GM12878 (cell line): ENCODE data around the gene RSRC1. TPM values are rescaled to one million over a fixed set of nuclear protein-coding genes. Genes with fewer than 3 reads are reported as not detected.

Experiments
- CHD4 ChIP-seq: fragments of 200-600 bp; sonication (generic); IDR thresholded peaks from 2 replicates; pipeline ENCODE4 v1.6.1; 2016; ENCODE audit warnings: mild to moderate bottlenecking
- EP300 ChIP-seq, 2 experiments: fragments of 150-350 bp in 1 of 2; IDR thresholded peaks; 2 replicates each; pipeline ENCODE4 v1.6.1; 2011 to 2012; ENCODE audit warnings: low read depth in 2 of 2, low read length in 2 of 2, borderline replicate concordance in 1 of 2, improper control_type of control experiment in 1 of 2, inconsistent platforms in 1 of 2; ENCODE audit not compliant: control insufficient read depth in 1 of 2
- FOXM1 ChIP-seq: IDR thresholded peaks from 2 replicates; pipeline ENCODE4 v1.6.1; 2012; ENCODE audit warnings: low read depth, mild to moderate bottlenecking, inconsistent platforms, low read length, moderate library complexity
- IRF5 ChIP-seq: fragments of 450-650 bp; IDR thresholded peaks from 2 replicates; pipeline ENCODE4 v1.6.1; 2017; ENCODE audit warnings: borderline replicate concordance
- KLF5 ChIP-seq: fragments of 450-650 bp; IDR thresholded peaks from 2 replicates; pipeline ENCODE4 v1.6.1; 2014; ENCODE audit warnings: mild to moderate bottlenecking; ENCODE audit not compliant: partially characterized antibody
- MEF2A ChIP-seq: IDR thresholded peaks from 2 replicates; pipeline ENCODE4 v1.6.1; 2011; ENCODE audit warnings: low read depth, mild to moderate bottlenecking, low read length, moderate library complexity; ENCODE audit not compliant: insufficient read depth
- NFYB ChIP-seq: IDR thresholded peaks from 2 replicates; pipeline ENCODE4 v1.6.1; 2011; ENCODE audit warnings: low read depth, mild to moderate bottlenecking, low read length, improper control_type of control experiment, moderate library complexity; ENCODE audit not compliant: insufficient read depth
- NKRF ChIP-seq: fragments of 450-650 bp; conservative IDR thresholded peaks from 2 replicates; pipeline ENCODE4 v1.6.1; 2017; ENCODE audit warnings: mild to moderate bottlenecking, moderate library complexity
- PBX3 ChIP-seq: IDR thresholded peaks from 2 replicates; pipeline ENCODE4 v1.6.1; 2011; ENCODE audit warnings: mild to moderate bottlenecking, low read depth, low read length, moderate library complexity; ENCODE audit not compliant: insufficient replicate concordance
- SRF ChIP-seq, 2 experiments: IDR thresholded peaks; 2 replicates each; pipeline ENCODE4 v1.6.1; 2011; ENCODE audit warnings: low read depth in 2 of 2, low read length in 2 of 2, mild to moderate bottlenecking in 1 of 2, moderate library complexity in 1 of 2
- USF1 ChIP-seq: IDR thresholded peaks from 2 replicates; pipeline ENCODE4 v1.6.1; 2011; ENCODE audit warnings: borderline replicate concordance, low read depth, mild to moderate bottlenecking, moderate library complexity, mixed read lengths, low read length; ENCODE audit not compliant: insufficient read depth; ENCODE audit errors: extremely low read length
- ZNF687 ChIP-seq: fragments of 450-650 bp; IDR thresholded peaks from 2 replicates; pipeline ENCODE4 v1.6.1; 2017; ENCODE audit warnings: mild to moderate bottlenecking, moderate library complexity
- polyA plus RNA-seq, 11 experiments: library from polyadenylated mRNA; depleted of rRNA in 4 of 11; unstranded in 6 of 11; stranded (reverse) in 5 of 11; fragments of >200 nt; fragmentation: Nextera tagmentation in 4 of 11; fragmentation: Illumina TruSeq in 1 of 11; extraction: Ambion mirVana in 4 of 11; extraction: Trizol in 1 of 11; gene quantifications; 1 replicate in 1 of 11; 2 replicates in 10 of 11; pipeline versions ENCODE4 v1.2.1 to v1.2.3, GENCODE V29; 2011 to 2016; ENCODE audit warnings: inconsistent platforms in 2 of 11, missing spikeins in 2 of 11, low read depth in 1 of 11
- total RNA-seq, 4 experiments: library from RNA; depleted of rRNA in 3 of 4; stranded (reverse); fragments of >200 nt in 3 of 4; fragmentation: Illumina TruSeq in 1 of 4; extraction: Trizol in 1 of 4; gene quantifications; 2 replicates each; pipeline versions ENCODE4 v1.2.1 to v1.2.3, GENCODE V29; 2013 to 2021

Gene RSRC1
- total and polyA plus RNA-seq, 10 of the 15 experiments (the other 5 are each of a cell fraction or from before 2014, with no cell fraction given) = 16.4 to 85.9 (median 42.0) TPM

GRCh38 chr3:158382479-158382878 lies 272.6 kb downstream of the RSRC1 start (continued):
- TF ChIP-seq ZNF687 (no peak), NFYB (no peak), SRF (IDR thresholded peaks at IDR 0.05; ENCODE audit: low read depth in 2 of 2, low read length in 2 of 2) (no peak), MEF2A (no peak), IRF5 (no peak), FOXM1 (no peak), EP300 (IDR thresholded peaks at IDR 0.05; ENCODE audit: borderline replicate concordance in 1 of 2, control insufficient read depth in 1 of 2, low read depth in 2 of 2, low read length in 2 of 2) (no peak), PBX3 (no peak), USF1 (no peak), NKRF (no peak), CHD4 (no peak), KLF5 (no peak)
